ENCODE data around the gene CCR4. TPM values are rescaled to one million over a fixed set of nuclear protein-coding genes. Genes with fewer than 3 reads are reported as not detected.

Gene CCR4
- total RNA-seq, 1 experiment from 2014 or later = 0.10 TPM

- no peak for TF ChIP-seq CTCF (IDR thresholded peaks at IDR 0.05)
- TF ChIP-seq, protein P1, sequence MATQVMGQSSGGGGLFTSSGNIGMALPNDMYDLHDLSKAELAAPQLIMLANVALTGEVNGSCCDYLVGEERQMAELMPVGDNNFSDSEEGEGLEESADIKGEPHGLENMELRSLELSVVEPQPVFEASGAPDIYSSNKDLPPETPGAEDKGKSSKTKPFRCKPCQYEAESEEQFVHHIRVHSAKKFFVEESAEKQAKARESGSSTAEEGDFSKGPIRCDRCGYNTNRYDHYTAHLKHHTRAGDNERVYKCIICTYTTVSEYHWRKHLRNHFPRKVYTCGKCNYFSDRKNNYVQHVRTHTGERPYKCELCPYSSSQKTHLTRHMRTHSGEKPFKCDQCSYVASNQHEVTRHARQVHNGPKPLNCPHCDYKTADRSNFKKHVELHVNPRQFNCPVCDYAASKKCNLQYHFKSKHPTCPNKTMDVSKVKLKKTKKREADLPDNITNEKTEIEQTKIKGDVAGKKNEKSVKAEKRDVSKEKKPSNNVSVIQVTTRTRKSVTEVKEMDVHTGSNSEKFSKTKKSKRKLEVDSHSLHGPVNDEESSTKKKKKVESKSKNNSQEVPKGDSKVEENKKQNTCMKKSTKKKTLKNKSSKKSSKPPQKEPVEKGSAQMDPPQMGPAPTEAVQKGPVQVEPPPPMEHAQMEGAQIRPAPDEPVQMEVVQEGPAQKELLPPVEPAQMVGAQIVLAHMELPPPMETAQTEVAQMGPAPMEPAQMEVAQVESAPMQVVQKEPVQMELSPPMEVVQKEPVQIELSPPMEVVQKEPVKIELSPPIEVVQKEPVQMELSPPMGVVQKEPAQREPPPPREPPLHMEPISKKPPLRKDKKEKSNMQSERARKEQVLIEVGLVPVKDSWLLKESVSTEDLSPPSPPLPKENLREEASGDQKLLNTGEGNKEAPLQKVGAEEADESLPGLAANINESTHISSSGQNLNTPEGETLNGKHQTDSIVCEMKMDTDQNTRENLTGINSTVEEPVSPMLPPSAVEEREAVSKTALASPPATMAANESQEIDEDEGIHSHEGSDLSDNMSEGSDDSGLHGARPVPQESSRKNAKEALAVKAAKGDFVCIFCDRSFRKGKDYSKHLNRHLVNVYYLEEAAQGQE (IDR thresholded peaks at IDR 0.05; ENCODE audit: insufficient read depth in 1 of 2, low read depth in 2 of 2, low read length in 1 of 2) = no peak
- H3K4me1 ChIP-seq (ENCODE audit: control insufficient read depth, insufficient read depth, low read length) = no peaks in the 10 kb centered on the region
- ATAC-seq = no peak
- no peaks in the 10 kb centered on the region for H3K36me3 ChIP-seq (ENCODE audit: control insufficient read depth, insufficient read depth, low read length)
- intact Hi-C loops (cut with micrococcal nuclease; ENCODE audit: unreplicated experiment) = no loop called here
- no peak overlapping the region for H3K4me3 ChIP-seq (ENCODE audit: low read depth in 2 of 2, low read length in 2 of 2)
- in situ Hi-C loops (cut with HindIII; ENCODE audit: low pct_unique_long_range_greater_than_20kb, low sequenced_read_pairs) = no loop called here
- H3K27me3 ChIP-seq (ENCODE audit: control insufficient read depth, insufficient read depth, low read length) = no peaks in the 10 kb centered on the region
- BruUV-seq (replicated peaks) = no TSS peak
- DNase-seq (ENCODE audit: low read depth, low spot score) = no peak
- POLR2A ChIA-PET = no interaction called here
- CTCF ChIA-PET = no interaction called here
- no peaks in the 10 kb centered on the region for H3K9me3 ChIP-seq (ENCODE audit: control insufficient read depth, insufficient read depth, low read depth, low read length)
- no peak overlapping the region for H3K27ac ChIP-seq (ENCODE audit: low read length)
Observed at GRCh38 chr3:32909999-32910398, 41.4 kb upstream of the CCR4 start.

DNA sequence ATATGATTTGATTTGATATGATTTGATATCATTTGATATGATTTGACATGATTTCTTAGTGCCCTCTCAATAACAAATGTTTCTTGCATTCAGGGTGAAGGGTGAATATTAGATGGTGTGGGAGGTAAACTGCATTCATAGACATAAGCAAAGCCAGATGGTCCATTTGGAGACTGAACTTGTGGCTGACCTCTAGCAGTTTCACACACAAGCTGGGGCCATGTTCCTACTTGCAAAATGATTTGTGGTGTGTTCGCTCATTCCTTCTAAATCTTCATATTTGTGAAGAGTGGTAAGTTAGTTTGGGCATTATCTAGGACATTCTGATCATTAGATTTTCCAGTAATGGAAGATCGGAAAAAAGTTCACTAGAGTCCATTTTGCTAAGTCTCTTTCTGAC lies 40.5 kb upstream of the CCR4 start:
- Histone ChIP-seq H3K27me3 (ENCODE audit: control insufficient read depth, insufficient read depth, low read length) (no peaks in the 10 kb centered on the region), H3K4me1 (ENCODE audit: control insufficient read depth, insufficient read depth, low read length) (no peaks in the 10 kb centered on the region), H3K27ac (ENCODE audit: low read length) (no peak overlapping the region), H3K9me3 (ENCODE audit: control insufficient read depth, insufficient read depth, low read depth, low read length) (no peaks in the 10 kb centered on the region), H3K36me3 (ENCODE audit: control insufficient read depth, insufficient read depth, low read length) (no peaks in the 10 kb centered on the region), H3K4me3 (ENCODE audit: low read depth in 2 of 2, low read length in 2 of 2) (no peak overlapping the region)
- BruUV-seq (replicated peaks) = no TSS peak
- in situ Hi-C loops (cut with HindIII; ENCODE audit: low pct_unique_long_range_greater_than_20kb, low sequenced_read_pairs) (no loop called here), intact Hi-C loops (cut with micrococcal nuclease; ENCODE audit: unreplicated experiment) (no loop called here)
- TF ChIP-seq TCF7L2 (IDR thresholded peaks at IDR 0.05; ENCODE audit: low read depth, low read length) (no peak), SIN3A (IDR thresholded peaks at IDR 0.05; ENCODE audit: borderline replicate concordance, insufficient read depth, low read depth, low read length) (no peak), CTCF (IDR thresholded peaks at IDR 0.05) (no peak), POLR2AphosphoS5 (IDR thresholded peaks at IDR 0.05; ENCODE audit: low read depth, low read length) (no peak)
- TF ChIP-seq, protein P1 (IDR thresholded peaks at IDR 0.05; ENCODE audit: insufficient read depth in 1 of 2, low read depth in 2 of 2, low read length in 1 of 2) = no peak
- DNase-seq (ENCODE audit: low read depth, low spot score) (no peak), ATAC-seq (no peak)
- POLR2A ChIA-PET = no interaction called here
- CTCF ChIA-PET = no interaction called here
